GM19025 (cell line): Measurements from ENCODE around the gene MVB12B.

Source experiments
- ATAC-seq: cut with Tn5 transposase; IDR thresholded peaks from one replicate; pipeline ENCODE4 v1.9.1; 2021; ENCODE audit warnings: mild to moderate bottlenecking, low read depth, moderate library complexity; ENCODE audit not compliant: unreplicated experiment

The MVB12B gene

GRCh38 chr9:126328407-126328806 is 1.8 kb downstream of the MVB12B start:
- ATAC-seq: no peak

- no peak for ATAC-seq
Observed at GRCh38 chr9:126329476-126330275, 3.0 kb downstream of the MVB12B start.

GRCh38 chr9:126330536-126330935 is 3.9 kb downstream of the MVB12B start:
- no peak for ATAC-seq

GRCh38 chr9:126331964-126332748 is 5.5 kb downstream of the MVB12B start:
- ATAC-seq: no peak

- no peak for ATAC-seq
Observed at GRCh38 chr9:126334721-126335621, 8.3 kb downstream of the MVB12B start.

- no peak for ATAC-seq
Observed at GRCh38 chr9:126335837-126336735, 9.5 kb downstream of the MVB12B start.

GRCh38 chr9:126336736-126337325 is 10.2 kb downstream of the MVB12B start:
- ATAC-seq: no peak

GRCh38 chr9:126337729-126338372 is 11.2 kb downstream of the MVB12B start:
- no peak for ATAC-seq

- no peak for ATAC-seq
Observed at GRCh38 chr9:126338945-126339344, 12.3 kb downstream of the MVB12B start.

- no peak for ATAC-seq
Observed at GRCh38 chr9:126341426-126341825, 14.8 kb downstream of the MVB12B start.

GRCh38 chr9:126341902-126342301 is 15.3 kb downstream of the MVB12B start:
- ATAC-seq: no peak

GRCh38 chr9:126342621-126343031 is 16.0 kb downstream of the MVB12B start:
- ATAC-seq: no peak

GRCh38 chr9:126343271-126343700 is 16.7 kb downstream of the MVB12B start:
- ATAC-seq: no peak

GRCh38 chr9:126346031-126346430 is 19.4 kb downstream of the MVB12B start:
- no peak for ATAC-seq

- no peak for ATAC-seq
Observed at GRCh38 chr9:126347093-126347492, 20.5 kb downstream of the MVB12B start.

GRCh38 chr9:126347911-126348760 is 21.5 kb downstream of the MVB12B start:
- ATAC-seq: no peak

GRCh38 chr9:126348911-126349550 is 22.4 kb downstream of the MVB12B start:
- ATAC-seq: no peak
